Measurements from ENCODE around the gene MORC1.
"Not testable (repeated sequence)": the region's sequence is repeated elsewhere in the genome, so short reads cannot be mapped to it uniquely, and the experiment has no call there.

MORC1 gene, protein sequence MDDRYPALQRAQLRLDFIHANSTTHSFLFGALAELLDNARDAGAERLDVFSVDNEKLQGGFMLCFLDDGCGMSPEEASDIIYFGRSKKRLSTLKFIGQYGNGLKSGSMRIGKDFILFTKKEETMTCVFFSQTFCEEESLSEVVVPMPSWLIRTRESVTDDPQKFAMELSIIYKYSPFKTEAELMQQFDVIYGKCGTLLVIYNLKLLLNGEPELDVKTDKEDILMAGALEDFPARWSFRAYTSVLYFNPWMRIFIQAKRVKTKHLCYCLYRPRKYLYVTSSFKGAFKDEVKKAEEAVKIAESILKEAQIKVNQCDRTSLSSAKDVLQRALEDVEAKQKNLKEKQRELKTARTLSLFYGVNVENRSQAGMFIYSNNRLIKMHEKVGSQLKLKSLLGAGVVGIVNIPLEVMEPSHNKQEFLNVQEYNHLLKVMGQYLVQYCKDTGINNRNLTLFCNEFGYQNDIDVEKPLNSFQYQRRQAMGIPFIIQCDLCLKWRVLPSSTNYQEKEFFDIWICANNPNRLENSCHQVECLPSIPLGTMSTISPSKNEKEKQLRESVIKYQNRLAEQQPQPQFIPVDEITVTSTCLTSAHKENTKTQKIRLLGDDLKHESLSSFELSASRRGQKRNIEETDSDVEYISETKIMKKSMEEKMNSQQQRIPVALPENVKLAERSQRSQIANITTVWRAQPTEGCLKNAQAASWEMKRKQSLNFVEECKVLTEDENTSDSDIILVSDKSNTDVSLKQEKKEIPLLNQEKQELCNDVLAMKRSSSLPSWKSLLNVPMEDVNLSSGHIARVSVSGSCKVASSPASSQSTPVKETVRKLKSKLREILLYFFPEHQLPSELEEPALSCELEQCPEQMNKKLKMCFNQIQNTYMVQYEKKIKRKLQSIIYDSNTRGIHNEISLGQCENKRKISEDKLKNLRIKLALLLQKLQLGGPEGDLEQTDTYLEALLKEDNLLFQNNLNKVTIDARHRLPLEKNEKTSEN

DNA sequence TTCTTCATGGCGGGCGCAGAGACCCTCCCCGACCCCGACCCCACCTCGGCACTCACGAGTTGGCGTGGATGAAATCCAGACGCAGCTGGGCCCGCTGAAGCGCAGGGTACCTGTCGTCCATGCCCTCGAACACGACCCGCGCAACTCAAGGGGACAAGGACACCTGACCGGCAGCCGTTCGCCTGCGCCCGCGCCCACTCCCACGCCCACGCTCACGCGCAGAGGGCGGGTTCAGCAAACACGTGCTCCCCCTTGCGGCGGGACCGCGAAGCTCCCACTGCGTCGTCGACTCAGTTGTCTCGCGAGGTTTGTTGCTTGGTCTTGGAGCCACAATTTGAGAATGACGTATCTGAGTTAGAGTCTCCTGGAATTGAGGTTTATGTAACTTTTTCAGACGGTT lies at the start of gene MORC1:
Gene MORC1, minus strand, starts transcription at position 196 of the 400 bp plus-strand sequence. Its CDS starts 75 bp downstream, at position 121.
- no peak for DNase-seq (ENCODE audit: low read depth in 2 of 2)

DNA sequence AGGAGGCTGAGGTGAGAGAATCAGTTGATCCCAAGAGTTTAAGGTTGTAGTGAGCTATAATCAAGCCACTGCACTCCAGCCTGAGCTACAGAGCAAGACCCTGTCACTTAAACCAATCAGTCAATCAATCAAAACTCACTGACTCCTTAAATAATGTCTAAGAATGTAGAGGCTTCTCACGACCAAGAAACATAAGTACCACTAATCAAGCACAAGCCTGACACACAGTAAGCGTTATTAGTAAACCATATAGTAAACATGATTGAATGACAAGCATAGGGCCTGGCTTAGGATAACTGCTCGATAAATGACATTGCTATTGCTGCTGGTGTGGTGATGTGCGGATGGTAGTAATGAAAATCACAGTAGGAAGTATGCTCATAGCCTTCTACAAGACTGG lies 48.0 kb upstream of the MORC1 start:
- no peak for DNase-seq (ENCODE audit: low read depth in 2 of 2)

DNA sequence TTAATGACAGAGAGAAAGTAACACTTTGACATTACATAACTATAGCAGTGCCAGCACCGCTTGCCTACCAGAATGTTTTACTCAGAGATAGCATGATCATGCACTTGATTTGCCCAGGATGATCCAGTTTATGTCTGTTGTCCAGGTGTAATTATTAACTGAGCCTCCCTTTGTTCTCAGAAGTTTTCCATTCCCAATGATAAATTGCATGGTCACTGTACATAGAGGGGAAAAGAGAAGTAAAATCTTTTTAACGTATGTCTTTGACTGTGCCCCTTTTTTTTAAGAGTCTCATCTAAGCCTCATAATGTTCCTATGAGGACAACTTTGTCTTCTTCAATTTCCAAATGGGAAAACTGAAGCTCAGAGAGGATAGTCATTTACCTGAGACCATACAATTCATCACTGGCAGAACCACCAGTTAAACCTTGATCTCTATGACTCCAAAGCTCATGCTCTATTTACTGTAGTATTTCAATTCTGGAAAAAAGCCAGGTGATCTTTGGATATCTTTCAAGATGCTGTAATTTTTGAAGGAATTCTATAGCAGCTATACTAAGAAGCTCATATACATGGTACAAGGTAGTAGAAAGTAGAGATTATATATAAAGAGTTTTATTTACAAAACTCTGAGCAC lies 43.7 kb upstream of the MORC1 start:
- DNase-seq (ENCODE audit: low read depth in 2 of 2) = no peak

DNA sequence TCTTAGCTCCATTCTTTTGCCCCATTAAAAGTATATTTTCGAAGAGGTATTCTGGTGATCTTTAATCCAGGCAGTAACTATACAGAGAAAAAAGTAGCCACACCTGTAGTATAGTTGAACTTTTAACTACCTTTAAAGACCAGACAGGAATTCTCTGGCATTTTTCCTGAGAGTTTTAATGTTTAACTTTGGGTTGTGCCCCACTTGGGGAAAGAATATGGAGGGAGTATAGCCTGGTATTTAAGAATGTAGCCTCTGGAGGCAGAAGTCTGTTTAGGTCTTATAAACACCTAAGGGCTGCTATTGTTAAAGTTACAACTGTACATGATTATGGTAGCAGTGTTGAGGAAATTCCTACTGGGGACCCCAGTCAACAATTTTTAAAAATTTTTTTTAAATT lies 37.9 kb upstream of the MORC1 start:
- no peak for DNase-seq (ENCODE audit: low read depth in 2 of 2)

DNA sequence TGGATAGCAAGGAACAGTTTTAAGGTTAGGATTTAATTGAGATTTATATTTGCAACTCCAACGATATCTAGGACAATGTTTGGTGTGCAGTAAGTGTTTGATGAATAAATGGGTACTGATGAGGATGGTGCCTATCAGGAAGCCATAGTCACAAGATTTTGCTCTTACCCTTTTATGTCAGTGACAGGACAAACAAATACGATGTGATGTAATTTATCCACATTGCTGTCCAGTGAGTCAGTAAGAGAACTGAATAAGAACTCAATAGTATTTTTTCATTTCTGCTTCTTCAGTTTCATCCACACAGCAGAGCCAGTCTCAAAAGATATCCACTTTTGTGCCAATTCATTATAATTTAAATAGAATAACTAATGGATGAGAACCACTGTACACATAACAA lies 37.0 kb upstream of the MORC1 start:
- no peak for DNase-seq (ENCODE audit: low read depth in 2 of 2)

DNA sequence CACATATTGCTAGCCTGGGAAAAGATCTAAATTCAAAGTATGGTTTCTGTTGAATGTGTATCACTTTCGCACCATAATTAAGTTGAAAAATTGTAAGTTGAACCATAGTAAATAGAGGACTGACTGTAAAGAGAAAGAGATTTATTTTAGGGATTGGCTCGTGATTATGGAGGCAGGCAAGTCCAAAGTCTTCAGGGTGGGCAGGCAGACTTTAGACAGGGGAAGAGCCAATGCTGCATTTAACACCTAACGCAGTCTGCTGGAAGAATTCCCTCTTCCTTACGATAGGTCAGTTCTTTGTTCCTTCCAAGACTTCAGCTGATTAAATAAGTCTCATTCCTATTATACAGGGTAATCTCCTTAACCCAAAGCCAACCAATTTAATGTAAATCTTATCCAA lies 34.4 kb upstream of the MORC1 start:
- no peak for DNase-seq (ENCODE audit: low read depth in 2 of 2)

DNA sequence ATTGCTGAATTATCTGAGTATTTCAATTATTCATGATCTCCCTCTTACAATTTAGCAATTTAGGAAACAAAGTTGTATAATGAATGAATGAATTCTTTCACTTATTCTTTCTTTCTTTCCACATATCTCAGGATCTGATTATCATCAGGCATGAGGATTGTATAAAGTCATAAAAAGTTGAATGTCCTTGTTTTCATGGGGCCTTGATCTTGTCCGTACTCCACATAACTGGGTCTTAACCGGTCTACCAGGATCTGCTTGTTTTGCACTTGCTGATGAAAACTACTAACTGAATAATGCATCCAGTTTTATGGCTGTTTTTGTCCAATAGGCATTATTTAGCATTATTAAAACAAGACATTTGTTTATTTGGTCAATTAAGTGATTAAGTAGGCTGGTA lies 31.1 kb upstream of the MORC1 start:
- no peak for DNase-seq (ENCODE audit: low read depth in 2 of 2)

DNA sequence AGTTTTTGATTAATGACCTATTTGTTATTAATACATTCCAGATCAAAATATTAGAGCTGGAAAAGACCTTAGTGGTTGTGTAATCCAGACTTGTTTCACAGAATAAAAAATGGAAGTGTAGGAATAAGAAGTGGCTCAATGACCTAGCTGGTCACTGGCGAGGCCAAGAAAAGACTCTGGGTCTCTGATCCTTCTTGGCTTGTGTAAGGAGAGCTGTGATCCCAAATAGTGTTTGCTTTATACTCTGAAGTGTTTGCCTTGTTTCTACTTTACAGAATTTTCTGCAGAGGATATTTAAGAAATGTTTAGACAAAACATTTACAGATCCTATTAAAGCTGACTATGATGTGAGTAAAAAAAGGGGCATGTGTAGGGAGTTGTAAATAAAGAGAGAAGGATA lies 25.7 kb upstream of the MORC1 start:
- DNase-seq (ENCODE audit: low read depth in 2 of 2) = no peak

DNA sequence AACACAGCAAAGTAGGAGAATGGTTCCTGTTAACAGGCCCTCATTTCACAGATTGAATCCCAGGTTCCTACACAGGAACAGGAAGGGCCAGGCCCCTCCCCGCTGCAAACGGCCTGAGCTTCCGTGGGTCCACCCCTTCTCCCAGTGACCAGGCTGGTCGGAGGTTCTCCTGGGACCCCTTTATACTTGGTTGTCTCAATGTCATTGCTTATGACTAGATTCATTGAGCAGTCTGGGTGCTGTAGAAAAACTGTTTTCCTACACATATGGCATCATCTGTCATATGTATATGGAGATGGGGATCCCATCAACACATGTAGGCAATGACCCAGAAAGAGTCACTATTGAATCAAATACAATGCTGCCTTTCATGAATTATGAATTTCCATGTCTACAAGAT lies 22.4 kb upstream of the MORC1 start:
- DNase-seq (ENCODE audit: low read depth in 2 of 2) = no peak

DNA sequence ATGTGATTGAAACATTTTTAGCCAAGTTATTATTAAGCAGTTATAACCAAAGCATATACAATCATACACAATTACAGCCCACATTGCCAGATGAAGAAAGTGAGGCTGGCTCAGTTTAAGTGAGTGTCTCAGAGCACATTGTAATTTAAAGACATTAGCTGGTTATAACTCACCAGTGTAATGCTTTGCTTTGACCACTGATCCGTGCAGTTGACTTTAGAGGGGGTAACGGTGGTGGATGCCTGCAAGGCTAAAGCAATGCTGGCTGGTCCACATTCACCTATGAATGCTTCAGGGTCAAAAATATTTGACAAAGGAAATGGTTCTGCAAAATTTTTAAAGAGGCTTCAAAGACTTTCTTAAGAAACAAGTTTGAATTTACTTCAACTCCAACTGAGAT lies 19.8 kb upstream of the MORC1 start:
- DNase-seq (ENCODE audit: low read depth in 2 of 2) = no peak

DNA sequence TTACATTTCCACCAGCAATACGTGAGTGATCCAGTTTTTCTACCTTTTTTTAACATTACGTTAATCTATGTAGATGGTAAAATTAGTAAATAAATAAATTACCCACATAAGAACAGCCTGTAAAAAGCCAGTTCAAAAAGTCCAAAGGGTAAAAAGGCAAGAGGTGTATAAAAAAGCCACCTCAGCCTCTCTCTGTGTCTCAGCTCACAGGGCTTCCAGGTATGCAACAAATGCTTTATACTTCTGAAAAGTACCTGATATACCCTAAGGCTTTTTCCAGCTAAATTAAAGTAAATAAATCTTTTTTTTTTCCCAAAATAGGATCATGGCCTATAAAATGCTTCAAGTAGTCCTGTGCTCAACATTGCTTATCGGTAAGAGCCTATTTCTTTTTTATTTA lies 18.6 kb upstream of the MORC1 start, which contains the start of gene C3orf85:
Gene C3orf85, plus strand, starts transcription at position 197 of the 400 bp plus-strand sequence. Its CDS starts 129 bp downstream, at position 326.
- DNase-seq (ENCODE audit: low read depth in 2 of 2) = no peak

DNA sequence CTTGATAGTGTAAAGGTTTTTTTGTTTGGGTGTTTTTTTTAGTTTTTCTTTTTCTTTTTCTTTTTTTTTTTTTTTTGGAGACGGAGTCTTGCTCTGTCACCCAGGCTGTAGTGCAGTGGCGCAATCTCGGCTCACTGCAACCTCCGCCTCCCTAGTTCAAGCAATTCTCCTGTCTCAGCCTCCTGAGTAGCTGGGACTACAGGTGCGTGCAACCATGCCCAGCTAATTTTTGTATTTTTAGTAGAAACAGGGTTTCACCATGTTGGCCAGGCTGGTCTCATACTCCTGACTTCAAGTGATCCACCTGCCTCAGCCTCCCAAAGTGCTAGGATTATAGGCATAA lies 15.5 kb upstream of the MORC1 start:
- DNase-seq (ENCODE audit: low read depth in 2 of 2) = not testable (repeated sequence)

DNA sequence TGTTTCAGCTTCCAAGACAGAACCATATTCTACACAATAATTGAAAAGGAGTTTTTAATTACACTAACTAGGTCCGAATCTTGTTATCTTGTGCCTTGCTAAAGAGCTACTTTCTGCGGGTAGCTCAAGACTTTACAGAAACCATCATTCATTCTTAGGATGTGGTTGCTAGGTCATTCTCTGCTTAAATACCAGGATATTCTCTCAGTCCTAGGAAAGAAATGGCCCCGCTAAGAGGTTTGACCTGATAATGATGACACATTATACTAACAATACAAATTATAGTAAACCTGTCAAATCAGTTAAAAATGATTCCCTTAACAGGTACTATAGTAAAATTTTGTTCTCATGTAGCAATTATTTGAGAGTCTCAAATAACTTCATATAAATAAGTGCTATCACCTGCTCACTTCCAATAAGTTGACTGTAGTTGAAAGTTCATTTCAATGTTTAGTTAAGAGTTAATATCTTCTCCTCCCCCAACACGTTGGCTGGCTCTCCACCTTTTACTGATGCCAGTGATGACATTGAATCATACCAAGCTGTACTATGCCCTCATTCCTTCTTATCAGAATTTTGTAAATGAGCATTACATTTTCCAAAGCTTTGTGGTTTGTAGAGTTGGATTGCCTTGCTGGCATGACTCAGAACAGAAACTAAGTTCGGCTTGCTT lies 15.0 kb upstream of the MORC1 start:
- DNase-seq (ENCODE audit: low read depth in 2 of 2) = no peak

DNA sequence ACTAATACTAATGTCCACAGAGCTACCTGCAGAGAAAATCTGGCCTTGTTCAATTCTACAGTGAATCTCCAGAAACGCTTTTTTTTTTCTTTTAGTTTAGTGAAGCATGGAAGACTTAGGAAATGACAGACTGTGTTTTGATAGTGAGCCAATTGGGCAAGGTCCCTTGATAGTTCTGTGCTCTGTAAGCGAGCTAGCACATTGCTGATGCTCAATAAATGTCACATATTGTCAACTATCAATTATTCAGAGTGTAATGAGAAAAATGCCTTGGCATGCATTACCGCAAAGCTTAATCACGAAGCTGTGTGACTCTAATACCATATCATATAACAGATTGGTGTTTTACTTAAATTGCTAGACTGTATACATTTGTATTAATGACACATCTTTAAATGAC lies 13.3 kb upstream of the MORC1 start:
- DNase-seq (ENCODE audit: low read depth in 2 of 2) = no peak

DNA sequence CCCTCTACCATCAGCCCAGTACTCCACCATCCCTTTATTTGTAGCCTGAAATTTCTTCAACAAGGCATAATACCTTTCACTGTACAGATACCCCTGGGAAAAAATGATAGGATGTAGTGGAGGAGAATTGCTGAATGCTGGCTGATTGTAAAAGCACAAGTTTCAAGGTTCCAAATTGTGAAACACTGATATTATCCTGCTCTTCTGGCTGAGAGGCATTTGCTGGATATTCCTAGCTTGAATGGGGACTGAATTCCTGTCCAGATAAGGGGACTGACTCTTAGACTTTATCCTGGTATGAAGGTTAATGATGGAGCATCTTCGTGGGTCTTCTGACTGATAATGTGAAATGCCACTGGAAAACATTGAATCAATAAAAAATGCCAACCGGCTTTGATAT lies 9.6 kb upstream of the MORC1 start:
- no peak for DNase-seq (ENCODE audit: low read depth in 2 of 2)

DNA sequence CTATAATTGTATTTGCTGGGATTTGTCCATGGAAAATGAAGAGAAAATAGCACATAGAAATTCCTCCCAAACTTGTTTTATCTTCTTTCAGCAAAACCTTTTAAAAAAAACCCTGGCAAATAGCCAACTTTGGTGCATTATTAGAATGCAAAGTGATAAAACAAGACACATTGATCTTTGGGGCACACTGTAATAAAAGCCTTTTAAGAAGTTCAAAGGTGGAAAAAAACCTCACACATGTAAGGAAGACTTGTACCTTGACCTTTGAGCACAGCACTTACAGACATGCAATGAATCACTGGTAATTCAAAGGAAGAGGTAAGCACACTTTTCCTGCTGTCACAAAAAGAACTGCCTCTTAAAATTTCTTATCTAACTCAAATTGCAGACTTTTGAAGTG lies 8.0 kb upstream of the MORC1 start:
- DNase-seq (ENCODE audit: low read depth in 2 of 2) = no peak

DNA sequence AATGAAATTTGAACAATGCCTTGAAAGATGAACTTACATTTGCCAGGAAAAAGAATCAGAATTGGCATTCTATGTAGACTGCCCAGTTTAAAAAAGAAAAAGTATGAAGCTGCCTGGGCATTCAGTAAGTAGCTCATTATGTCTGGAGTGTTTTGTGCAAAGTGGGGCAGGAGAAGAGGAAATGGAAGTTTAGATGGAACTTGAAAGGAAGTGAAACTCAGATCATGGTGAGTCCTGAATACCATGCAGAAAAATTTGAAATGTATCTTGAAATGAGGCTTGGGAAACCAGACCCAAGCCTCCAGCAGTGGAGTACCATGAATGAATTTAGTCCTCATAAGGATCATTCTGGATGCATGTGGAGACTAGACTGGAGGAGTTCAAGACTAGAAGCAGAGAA lies 4.8 kb upstream of the MORC1 start:
- DNase-seq (ENCODE audit: low read depth in 2 of 2) = no peak

DNA sequence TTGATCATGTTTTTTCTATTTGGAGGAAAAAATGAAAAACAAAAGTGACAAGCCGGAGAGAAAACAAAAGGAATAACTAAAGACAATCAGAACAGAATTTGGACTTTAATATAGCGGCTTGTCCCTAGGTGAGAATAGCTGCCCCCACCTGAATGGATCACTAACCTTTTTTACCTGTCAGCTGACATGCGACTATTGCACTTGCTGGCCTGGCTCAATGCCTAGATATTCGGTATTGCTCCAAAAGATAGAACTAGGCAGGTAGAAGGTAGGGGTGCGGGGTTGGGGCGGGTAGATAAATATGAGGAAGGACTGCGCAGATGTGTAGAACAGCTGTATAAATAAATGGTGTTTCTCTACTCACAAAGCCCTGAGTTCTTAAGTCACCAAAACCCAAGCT lies 650 bp upstream of the MORC1 start:
- no peak for DNase-seq (ENCODE audit: low read depth in 2 of 2)

DNA sequence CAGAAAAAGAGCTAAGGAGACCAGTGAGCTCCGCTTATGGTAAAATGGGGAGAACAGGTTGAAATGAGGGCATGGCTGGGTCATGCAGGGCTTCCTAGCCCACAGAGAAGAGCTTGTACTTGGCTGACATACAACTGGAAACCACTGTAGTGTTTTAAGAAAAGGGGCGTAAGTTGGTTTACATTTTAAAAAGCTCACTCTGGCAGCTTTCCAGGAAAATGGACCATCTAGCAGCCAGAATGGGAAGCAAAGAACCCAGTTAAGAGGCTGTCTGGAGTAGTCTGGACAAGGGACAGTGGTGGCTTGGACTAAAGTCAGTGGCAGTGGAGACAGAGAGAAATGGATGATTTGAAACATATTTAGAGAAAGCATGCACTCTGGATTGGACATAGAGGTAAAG lies 1.9 kb downstream of the MORC1 start:
- no peak for DNase-seq (ENCODE audit: low read depth in 2 of 2)

DNA sequence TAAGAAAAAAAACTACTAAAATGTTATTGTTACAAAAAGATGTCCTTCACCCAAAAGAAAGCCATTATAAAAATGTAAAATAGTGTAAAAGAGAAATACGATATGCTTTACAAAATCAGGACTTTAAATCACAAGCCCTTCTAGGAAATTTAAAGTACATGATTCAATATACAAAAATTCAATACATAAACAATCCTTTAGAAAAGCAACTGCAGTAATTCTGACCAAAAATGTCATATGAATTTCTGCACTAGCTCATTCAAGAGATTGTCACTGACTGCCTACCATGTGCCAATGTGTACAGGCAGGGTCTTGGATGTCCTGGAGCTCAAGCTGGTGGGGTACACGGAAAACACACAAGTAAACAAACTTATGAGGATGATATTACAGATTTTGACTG lies 2.5 kb downstream of the MORC1 start:
- DNase-seq (ENCODE audit: low read depth in 2 of 2) = no peak

DNA sequence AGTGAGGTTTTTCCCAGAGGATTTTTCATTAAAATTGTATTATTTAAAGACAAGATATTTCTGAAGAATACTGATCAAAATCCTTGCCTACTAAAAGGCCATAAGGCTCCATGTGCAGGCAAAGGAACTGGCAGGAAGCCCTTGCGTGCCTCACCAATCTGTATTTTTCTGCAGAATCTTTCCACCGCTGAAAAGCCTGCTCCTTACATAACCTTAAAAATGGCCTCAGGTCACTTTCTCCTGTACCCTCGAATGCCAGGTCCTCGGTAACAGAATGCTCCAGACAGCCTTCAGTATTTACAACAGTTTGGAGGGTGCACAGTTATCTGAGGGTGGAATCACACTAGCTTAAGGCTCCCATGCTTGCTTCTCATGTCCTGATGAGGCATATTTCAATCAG lies 3.2 kb downstream of the MORC1 start:
- no peak for DNase-seq (ENCODE audit: low read depth in 2 of 2)
